HG03575 (cell line): ENCODE data around the gene TMPRSS11B.
"Not testable (repeated sequence)": the region's sequence is repeated elsewhere in the genome, so short reads cannot be mapped to it uniquely, and the experiment has no call there.

ENCODE experiments used
- ATAC-seq: cut with Tn5 transposase; IDR thresholded peaks from one replicate; pipeline ENCODE4 v1.9.1; 2021; ENCODE audit not compliant: unreplicated experiment, insufficient number of reproducible peaks, low FRiP score; ENCODE audit errors: extremely low read depth

Gene TMPRSS11B

GRCh38 chr4:68249434-68249833, 3.9 kb upstream of the TMPRSS11B start:
- ATAC-seq = peak; percentile 71

GRCh38 chr4:68240620-68241019, 4.9 kb downstream of the TMPRSS11B start:
- no peak for ATAC-seq

- ATAC-seq = no peak
Observed at GRCh38 chr4:68228568-68228967, 16.9 kb downstream of the TMPRSS11B start.

GRCh38 chr4:68218044-68218443, 27.4 kb downstream of the TMPRSS11B start:
- ATAC-seq = no peak

GRCh38 chr4:68216501-68216900, 29.0 kb downstream of the TMPRSS11B start:
- ATAC-seq = no peak

GRCh38 chr4:68209003-68209402, 36.5 kb downstream of the TMPRSS11B start:
- ATAC-seq = no peak

- not testable (repeated sequence) for ATAC-seq
Observed at GRCh38 chr4:68194305-68194704, 51.2 kb downstream of the TMPRSS11B start.

- ATAC-seq = no peak
Observed at GRCh38 chr4:68193194-68193593, 52.3 kb downstream of the TMPRSS11B start.

GRCh38 chr4:68187145-68187544, 58.3 kb downstream of the TMPRSS11B start:
- no peak for ATAC-seq

- ATAC-seq = no peak
Observed at GRCh38 chr4:68184923-68185322, 60.6 kb downstream of the TMPRSS11B start.

- no peak for ATAC-seq
Observed at GRCh38 chr4:68183417-68183816, 62.1 kb downstream of the TMPRSS11B start.

GRCh38 chr4:68182382-68182820, 63.1 kb downstream of the TMPRSS11B start:
- no peak for ATAC-seq

GRCh38 chr4:68180849-68181526, 64.5 kb downstream of the TMPRSS11B start:
- no peak for ATAC-seq

GRCh38 chr4:68176904-68177303, 68.6 kb downstream of the TMPRSS11B start:
- ATAC-seq = no peak
